Naive thymus-derived CD4-positive, alpha-beta T cell (primary cell): ENCODE data around the gene IRX4. TPM values are rescaled to one million over a fixed set of nuclear protein-coding genes. Genes with fewer than 3 reads are reported as not detected.

Source experiments
- ATAC-seq: fragments of 150-1000 bp; cut with Tn5 transposase; 2 replicates; pipeline ENCODE4 v1.10.0; 2021; ENCODE audit warnings: mild to moderate bottlenecking, moderate library complexity
- CTCF ChIA-PET: fragments of 350-600 bp; sonication (Branson Sonifier 250); formaldehyde crosslinking; loops from one replicate; lab custom pipeline; 2021; ENCODE audit warnings: antibody characterized with exemption; lab: Charles Lee
- POLR2A ChIA-PET: fragments of 350-600 bp; sonication (Branson Sonifier 250); formaldehyde crosslinking; loops from one replicate; lab custom pipeline; 2021; ENCODE audit warnings: antibody characterized with exemption, inconsistent platforms; lab: Charles Lee
- DNase-seq, 9 donors: peaks; one replicate each; pipeline versions ENCODE4 v3.0.0 to v3.0.0-alpha.2; 2020 to 2022; ENCODE audit warnings: mixed read lengths in 1 of 9
- H3K27ac ChIP-seq: one replicate; pipeline ENCODE4 v1.7.0; 2013; ENCODE audit warnings: mild to moderate bottlenecking, low read depth, low read length, moderate library complexity
- H3K27me3 ChIP-seq, 2 donors: one replicate each; pipeline ENCODE4 v1.7.0; 2013; ENCODE audit warnings: low read length in 2 of 2, mild to moderate bottlenecking in 2 of 2, moderate library complexity in 2 of 2; ENCODE audit not compliant: control insufficient read depth in 2 of 2, insufficient read depth in 2 of 2
- H3K36me3 ChIP-seq, 3 experiments: 1 replicate in 2 of 3; 2 replicates in 1 of 3; pipeline ENCODE4 v1.7.0; 2013; ENCODE audit warnings: low read length in 3 of 3, mild to moderate bottlenecking in 3 of 3, moderate library complexity in 1 of 3; ENCODE audit not compliant: insufficient read depth in 3 of 3, control insufficient read depth in 2 of 3
- H3K4me1 ChIP-seq, 2 donors: one replicate each; pipeline ENCODE4 v1.7.0; 2013; ENCODE audit warnings: low read length in 2 of 2, mild to moderate bottlenecking in 2 of 2, moderate library complexity in 1 of 2; ENCODE audit not compliant: control insufficient read depth in 2 of 2, insufficient read depth in 2 of 2
- H3K4me3 ChIP-seq: 2 replicates; pipeline ENCODE4 v1.7.0; 2013; ENCODE audit warnings: mild to moderate bottlenecking, low read length
- H3K9me3 ChIP-seq, 3 experiments: 1 replicate in 2 of 3; 2 replicates in 1 of 3; pipeline ENCODE4 v1.7.0; 2013; ENCODE audit warnings: low read length in 3 of 3; ENCODE audit not compliant: control insufficient read depth in 2 of 3
- H3K27ac Mint-ChIP-seq, 9 donors: one replicate each; pipeline ENCODE4 v1.8.0; 2020 to 2022; ENCODE audit warnings: mixed read lengths in 9 of 9, mild to moderate bottlenecking in 8 of 9, moderate library complexity in 5 of 9, inconsistent platforms in 2 of 9
- H3K27me3 Mint-ChIP-seq, 5 donors: one replicate each; pipeline ENCODE4 v1.8.0; 2021 to 2022; ENCODE audit warnings: mixed read lengths in 5 of 5, mild to moderate bottlenecking in 1 of 5
- H3K36me3 Mint-ChIP-seq, 5 donors: one replicate each; pipeline ENCODE4 v1.8.0; 2020 to 2022; ENCODE audit warnings: mixed read lengths in 5 of 5, mild to moderate bottlenecking in 3 of 5, inconsistent platforms in 1 of 5
- H3K4me1 Mint-ChIP-seq, 7 donors: one replicate each; pipeline ENCODE4 v1.8.0; 2020 to 2022; ENCODE audit warnings: mixed read lengths in 7 of 7, mild to moderate bottlenecking in 3 of 7, inconsistent platforms in 1 of 7
- H3K4me3 Mint-ChIP-seq, 10 donors: one replicate each; pipeline ENCODE4 v1.8.0; 2020 to 2022; ENCODE audit warnings: mild to moderate bottlenecking in 10 of 10, mixed read lengths in 10 of 10, moderate library complexity in 6 of 10, inconsistent platforms in 2 of 10
- H3K9me3 Mint-ChIP-seq, 11 donors: one replicate each; pipeline ENCODE4 v1.8.0; 2020 to 2022; ENCODE audit warnings: mixed read lengths in 11 of 11, mild to moderate bottlenecking in 4 of 11, inconsistent platforms in 1 of 11, moderate library complexity in 1 of 11
- intact Hi-C, 2 donors: fragments of 100-400 bp; cut with micrococcal nuclease; formaldehyde crosslinking; loops; one replicate each; pipeline ENCODE4 v1.15.1; 2023
- polyA plus RNA-seq, 2 donors: library from polyadenylated mRNA; unstranded; fragments of 300-500 nt; fragmentation: Illumina TruSeq; gene quantifications; one replicate each; pipeline ENCODE4 v1.2.3, GENCODE V29; 2021
- total RNA-seq, 6 experiments: library from RNA in 5 of 6; stranded (reverse) in 5 of 6; gene quantifications; 1 replicate in 5 of 6; 2 replicates in 1 of 6; pipeline ENCODE4 v1.2.3 and lab custom pipeline; 2021 to 2026

The IRX4 gene
- total and polyA plus RNA-seq, 7 experiments from 2014 or later, result not detected

- H3K4me1 ChIP-seq, result no peaks in the 10 kb centered on the region
- H3K4me3 Mint-ChIP-seq, result no peak overlapping the region
- DNase-seq (no peak), ATAC-seq (no peak)
- ChIA-PET POLR2A (interaction anchor here (0.6 kb wide), 1 partner anchor 236 kb away, joined by 4 read pairs; no protein-coding TSS in a partner anchor), CTCF (no interaction called here)
- no peaks in the 10 kb centered on the region for H3K36me3 Mint-ChIP-seq
- H3K27ac Mint-ChIP-seq, result no peak overlapping the region
- no peaks in the 10 kb centered on the region for H3K36me3 ChIP-seq
- intact Hi-C loops, result no loop called here
- H3K9me3 ChIP-seq, result no peaks in the 10 kb centered on the region
- H3K4me3 ChIP-seq, result no peak overlapping the region
- H3K27ac ChIP-seq, result no peak overlapping the region
- H3K27me3 Mint-ChIP-seq, result peaks cover 2 to 23% (median 11%) of the 10 kb centered on the region in 5 donors
- no peaks in the 10 kb centered on the region for H3K27me3 ChIP-seq
- no peaks in the 10 kb centered on the region for H3K9me3 Mint-ChIP-seq
- H3K4me1 Mint-ChIP-seq, result no peaks in the 10 kb centered on the region
Observed at GRCh38 chr5:1860021-1860610, 22.6 kb downstream of the IRX4 start.

DNA sequence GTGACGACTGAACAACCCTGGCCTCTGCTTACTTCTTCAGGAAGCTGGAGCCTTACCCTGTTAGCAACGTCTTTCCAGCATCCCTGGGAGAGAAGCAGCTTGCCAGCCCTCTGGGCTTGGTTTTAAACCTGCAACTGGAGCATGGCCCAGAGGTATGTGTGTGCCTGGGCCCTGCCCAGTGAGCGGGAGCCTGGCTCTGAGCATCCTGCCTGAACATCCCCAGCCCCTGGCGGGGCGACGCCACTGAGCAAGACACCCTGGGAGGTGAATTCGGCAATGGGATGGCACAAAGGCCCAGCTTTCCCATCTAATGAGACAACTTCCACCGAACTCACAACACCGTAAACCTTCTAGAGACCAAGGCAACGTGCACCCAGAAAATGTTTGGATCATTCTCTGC lies 23.6 kb downstream of the IRX4 start:
- ChIA-PET POLR2A (no interaction called here), CTCF (no interaction called here)
- Mint-ChIP-seq H3K9me3 (no peaks in the 10 kb centered on the region), H3K4me3 (no peak overlapping the region), H3K27me3 (peaks cover 2 to 23% (median 11%) of the 10 kb centered on the region in 5 donors), H3K4me1 (peaks cover 0 to under 1% (median 0%) of the 10 kb centered on the region in 7 donors), H3K36me3 (peaks cover 0 to under 1% (median 0%) of the 10 kb centered on the region in 5 donors), H3K27ac (no peak overlapping the region)
- H3K9me3 ChIP-seq, result no peaks in the 10 kb centered on the region
- no peak overlapping the region for H3K4me3 ChIP-seq
- DNase-seq, result no peak
- no peak for ATAC-seq
- intact Hi-C loops, result no loop called here
- no peaks in the 10 kb centered on the region for H3K36me3 ChIP-seq
- no peaks in the 10 kb centered on the region for H3K4me1 ChIP-seq
- H3K27me3 ChIP-seq, result no peaks in the 10 kb centered on the region
- H3K27ac ChIP-seq, result no peak overlapping the region

GRCh38 chr5:1858436-1858835 lies 24.3 kb downstream of the IRX4 start:
- Mint-ChIP-seq H3K4me3 (no peak overlapping the region), H3K27ac (no peak overlapping the region), H3K36me3 (peaks cover 0 to 7% (median 0%) of the 10 kb centered on the region in 5 donors), H3K4me1 (peaks cover 0 to 7% (median 0%) of the 10 kb centered on the region in 7 donors), H3K9me3 (peaks cover 0 to 1% (median 0%) of the 10 kb centered on the region in 11 donors), H3K27me3 (peaks cover 9 to 28% (median 16%) of the 10 kb centered on the region in 5 donors)
- DNase-seq (no peak), ATAC-seq (no peak)
- Histone ChIP-seq H3K4me1 (no peaks in the 10 kb centered on the region), H3K27ac (no peak overlapping the region), H3K27me3 (no peaks in the 10 kb centered on the region), H3K36me3 (no peaks in the 10 kb centered on the region), H3K4me3 (no peak overlapping the region), H3K9me3 (no peaks in the 10 kb centered on the region)
- ChIA-PET POLR2A (no interaction called here), CTCF (no interaction called here)
- intact Hi-C loops, result no loop called here

- no peak overlapping the region for H3K4me3 Mint-ChIP-seq
- intact Hi-C loops, result no loop called here
- ChIA-PET POLR2A (no interaction called here), CTCF (no interaction called here)
- peaks cover 0 to 1% (median 0%) of the 10 kb centered on the region in 11 donors for H3K9me3 Mint-ChIP-seq
- Histone ChIP-seq H3K4me1 (no peaks in the 10 kb centered on the region), H3K9me3 (no peaks in the 10 kb centered on the region), H3K36me3 (no peaks in the 10 kb centered on the region), H3K27ac (no peak overlapping the region), H3K4me3 (no peak overlapping the region), H3K27me3 (no peaks in the 10 kb centered on the region)
- peaks cover 0 to 7% (median 0%) of the 10 kb centered on the region in 5 donors for H3K36me3 Mint-ChIP-seq
- peaks cover 15 to 30% (median 19%) of the 10 kb centered on the region in 5 donors for H3K27me3 Mint-ChIP-seq
- no peak overlapping the region for H3K27ac Mint-ChIP-seq
- ATAC-seq (no peak), DNase-seq (no peak)
- peaks cover 0 to 7% (median 0%) of the 10 kb centered on the region in 7 donors for H3K4me1 Mint-ChIP-seq
Observed at GRCh38 chr5:1857256-1857600, 25.5 kb downstream of the IRX4 start.

- no peaks in the 10 kb centered on the region for H3K36me3 ChIP-seq
- CTCF ChIA-PET, result interaction anchor here (0.5 kb wide), 1 partner anchor 237 kb away, joined by 3 read pairs; no protein-coding TSS in a partner anchor
- POLR2A ChIA-PET, result no interaction called here
- no peak for ATAC-seq
- no peaks in the 10 kb centered on the region for H3K9me3 ChIP-seq
- peaks cover 0 to 7% (median 0%) of the 10 kb centered on the region in 7 donors for H3K4me1 Mint-ChIP-seq
- H3K9me3 Mint-ChIP-seq, result peaks cover 0 to 1% (median 0%) of the 10 kb centered on the region in 11 donors
- no peak overlapping the region for H3K4me3 Mint-ChIP-seq
- H3K27ac Mint-ChIP-seq, result no peak overlapping the region
- H3K4me3 ChIP-seq, result no peak overlapping the region
- H3K27me3 Mint-ChIP-seq, result peaks cover 19 to 34% (median 22%) of the 10 kb centered on the region in 5 donors
- intact Hi-C loops, result no loop called here
- DNase-seq, result no peak
- no peaks in the 10 kb centered on the region for H3K27me3 ChIP-seq
- peaks cover 0 to 7% (median 0%) of the 10 kb centered on the region in 5 donors for H3K36me3 Mint-ChIP-seq
- H3K27ac ChIP-seq, result no peak overlapping the region
- H3K4me1 ChIP-seq, result no peaks in the 10 kb centered on the region
Observed at GRCh38 chr5:1856596-1857255, 26.0 kb downstream of the IRX4 start.

- Mint-ChIP-seq H3K36me3 (peaks cover 0 to 7% (median 0%) of the 10 kb centered on the region in 5 donors), H3K27me3 (peaks cover 24 to 45% (median 30%) of the 10 kb centered on the region in 5 donors), H3K4me3 (no peak overlapping the region), H3K27ac (no peak overlapping the region), H3K9me3 (peaks cover 0 to 1% (median 0%) of the 10 kb centered on the region in 11 donors), H3K4me1 (peaks cover 0 to 7% (median 0%) of the 10 kb centered on the region in 7 donors)
- Histone ChIP-seq H3K27me3 (no peaks in the 10 kb centered on the region), H3K36me3 (no peaks in the 10 kb centered on the region), H3K4me1 (no peaks in the 10 kb centered on the region), H3K27ac (no peak overlapping the region), H3K4me3 (no peak overlapping the region), H3K9me3 (no peaks in the 10 kb centered on the region)
- intact Hi-C loops, result no loop called here
- DNase-seq (no peak), ATAC-seq (no peak)
- CTCF ChIA-PET, result no interaction called here
- POLR2A ChIA-PET, result no interaction called here
Observed at GRCh38 chr5:1855596-1855995, 27.1 kb downstream of the IRX4 start.
